GM18498 (cell line): Measurements from ENCODE around the gene IL34.

ENCODE experiments used
- ATAC-seq: cut with Tn5 transposase; IDR thresholded peaks from one replicate; pipeline ENCODE4 v1.9.1; 2021; ENCODE audit warnings: mild to moderate bottlenecking, moderate library complexity; ENCODE audit not compliant: unreplicated experiment

IL34 gene

DNA sequence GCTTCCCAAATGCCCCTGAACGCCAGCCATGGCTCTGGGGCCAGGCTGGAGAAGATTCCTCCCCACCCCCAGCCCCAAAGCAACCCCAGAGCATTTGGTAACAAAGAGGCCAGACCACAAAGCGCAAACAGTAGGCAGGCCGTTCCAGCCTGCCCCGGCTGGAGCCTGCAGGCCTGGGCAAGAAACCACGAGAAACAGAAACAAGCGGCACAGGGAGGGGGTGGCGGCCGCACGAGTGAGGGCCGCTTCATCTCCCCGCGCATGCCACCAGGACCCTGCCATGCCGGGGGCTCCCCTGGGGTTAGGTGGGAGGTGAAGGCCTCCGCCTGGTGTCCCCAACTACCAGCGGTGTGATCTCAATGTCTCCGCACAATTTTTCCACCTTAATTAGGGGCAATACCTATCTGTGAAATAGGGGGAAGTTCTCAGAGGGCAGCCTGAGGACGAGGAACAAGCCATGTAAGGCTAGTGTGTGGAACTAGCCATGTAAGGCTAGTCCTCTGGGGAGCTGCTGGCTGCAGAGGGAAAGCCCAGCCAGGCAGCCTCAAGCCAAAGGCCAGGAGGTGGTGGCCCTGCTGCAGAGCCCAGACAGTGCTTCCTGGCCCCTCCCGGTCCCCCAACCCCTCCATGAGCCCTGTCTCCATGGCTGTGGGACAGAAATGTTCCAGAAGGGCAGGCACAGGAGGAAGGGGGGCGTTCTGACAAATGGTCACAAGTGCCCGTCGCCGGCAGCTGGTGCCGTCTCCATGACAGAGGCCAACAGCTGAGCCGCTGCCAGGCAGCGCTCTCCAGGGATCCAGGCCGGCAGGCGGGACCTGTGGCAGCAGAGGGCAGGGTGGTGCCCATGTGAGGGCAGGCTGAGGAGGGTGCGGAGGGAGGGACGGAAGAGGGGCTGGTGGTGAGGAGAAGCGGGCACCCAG is 54.0 kb downstream of the IL34 start:
- no peak for ATAC-seq

DNA sequence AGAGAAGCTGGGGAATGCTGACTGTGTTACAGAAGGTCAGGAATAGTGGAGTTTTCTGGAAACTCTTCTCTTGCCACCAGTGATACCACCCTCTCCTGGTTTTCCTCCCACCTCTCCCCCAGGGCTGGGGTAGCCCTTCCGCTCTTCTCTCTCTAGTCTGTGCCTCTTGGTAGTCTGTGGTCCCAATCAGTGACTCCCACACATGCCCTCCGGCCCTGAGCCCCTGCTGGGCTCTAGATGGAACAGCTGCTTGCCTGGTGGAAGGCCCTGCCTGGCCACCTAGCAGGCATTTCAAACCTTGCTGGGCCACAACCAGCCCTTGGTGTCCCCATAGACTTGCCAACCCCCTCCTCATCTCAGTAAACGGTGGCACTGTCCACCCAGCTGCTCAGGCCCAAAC is 54.7 kb downstream of the IL34 start:
- ATAC-seq, result no peak

DNA sequence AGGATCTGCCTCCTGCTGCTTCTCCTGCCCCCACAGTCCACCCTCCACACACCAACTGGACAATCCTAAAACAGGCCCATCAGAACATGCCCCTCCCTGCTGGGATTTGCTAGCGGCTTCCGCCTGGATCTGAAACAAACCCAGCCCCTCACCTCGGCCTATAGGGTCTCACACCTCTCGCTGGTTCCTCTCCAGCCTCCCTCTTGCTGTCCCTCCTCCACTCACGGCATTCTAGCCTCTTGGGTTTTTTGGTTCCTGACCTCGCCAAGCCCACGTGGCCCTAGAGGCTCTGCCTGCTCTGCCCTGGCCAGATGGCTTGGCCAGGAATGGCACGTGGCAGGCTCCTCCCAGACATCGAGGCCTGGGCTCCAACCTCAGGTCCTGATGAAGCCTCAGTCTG is 55.2 kb downstream of the IL34 start:
- no peak for ATAC-seq

GRCh38 chr16:70701998-70702397 is 55.6 kb downstream of the IL34 start:
- no peak for ATAC-seq

DNA sequence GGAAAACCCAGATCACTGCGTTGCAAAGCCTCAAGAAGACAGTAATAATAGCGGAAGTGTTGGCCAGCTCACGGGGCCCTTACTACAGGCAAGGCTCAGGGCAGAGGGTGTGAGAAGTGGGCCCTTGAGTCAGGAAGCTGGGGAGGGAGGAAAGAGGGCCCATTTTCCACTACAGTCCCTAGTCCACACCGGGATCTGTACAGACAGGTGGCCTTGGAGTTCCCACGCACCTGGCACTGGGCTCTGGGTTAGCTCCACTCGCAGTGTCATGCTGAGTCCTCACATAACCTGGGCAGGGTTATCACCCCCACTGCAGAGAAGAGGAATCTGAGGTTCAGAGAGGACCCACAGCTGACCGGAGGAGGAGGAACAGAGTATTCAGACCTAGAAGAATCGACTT is 56.3 kb downstream of the IL34 start:
- ATAC-seq, result no peak

DNA sequence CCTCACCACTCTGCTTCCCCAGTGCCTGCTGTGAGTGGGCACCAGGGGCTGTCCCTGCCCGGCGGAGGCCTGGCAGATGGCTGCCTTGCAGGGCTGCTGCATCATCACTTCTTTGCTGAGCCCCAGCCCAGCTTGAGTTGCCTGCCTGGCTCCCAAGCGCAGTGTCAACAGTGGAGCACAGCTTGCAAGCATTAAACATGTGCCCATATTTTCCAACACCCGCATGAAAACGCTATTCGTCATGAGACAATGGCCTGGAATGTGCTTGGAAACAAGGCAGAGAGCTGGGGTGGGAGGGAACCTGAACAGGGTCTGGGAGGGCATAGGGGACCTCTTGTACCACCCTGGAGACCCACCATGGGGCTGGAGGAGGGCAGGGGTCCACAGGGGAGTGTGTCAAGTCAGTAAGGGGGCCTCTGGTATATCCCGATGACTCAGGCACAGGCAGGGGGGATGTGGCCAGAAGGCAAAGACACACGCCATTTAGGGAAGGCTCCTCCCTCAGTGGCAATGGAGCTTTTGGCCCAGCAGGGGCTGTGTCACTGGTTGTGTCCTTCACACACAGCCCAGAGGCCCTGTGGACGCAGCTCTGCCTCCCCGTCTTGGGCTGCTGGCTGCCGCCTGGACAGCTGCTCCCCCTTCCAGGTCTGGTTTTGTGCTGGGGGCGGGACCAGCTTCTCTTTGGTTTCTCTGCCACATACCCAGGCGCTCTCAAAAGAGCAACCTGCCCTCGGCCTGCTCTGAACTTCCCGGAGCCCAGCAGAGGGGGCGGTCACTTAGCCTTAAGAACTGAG is 56.9 kb downstream of the IL34 start:
- no peak for ATAC-seq

DNA sequence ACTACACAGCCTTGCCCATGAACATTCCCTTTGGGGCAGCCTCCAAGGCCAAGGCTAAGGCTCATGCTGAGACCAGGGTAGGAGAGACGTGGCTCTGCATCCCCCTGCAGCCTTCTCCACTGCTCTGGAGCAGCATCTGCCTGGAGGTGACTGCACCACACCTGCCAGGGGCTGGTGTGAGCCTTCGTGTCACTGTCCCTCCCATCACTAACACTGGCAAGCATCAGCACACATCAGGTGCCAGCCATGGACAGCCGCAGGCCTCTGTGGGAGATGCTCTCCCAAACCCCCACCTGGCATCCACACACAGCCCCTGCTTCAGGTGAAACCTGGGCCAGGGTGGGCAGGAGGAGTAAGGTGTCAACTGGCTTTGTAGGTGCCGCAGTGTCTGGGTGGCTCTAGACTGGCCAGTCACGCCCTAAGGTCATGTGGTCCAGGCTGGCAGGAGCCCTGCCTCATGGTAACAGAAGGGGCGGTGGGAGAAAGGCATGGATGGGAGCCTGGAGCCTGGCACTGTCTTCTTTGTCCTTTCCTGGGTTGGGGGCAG is 57.5 kb downstream of the IL34 start:
- no peak for ATAC-seq

DNA sequence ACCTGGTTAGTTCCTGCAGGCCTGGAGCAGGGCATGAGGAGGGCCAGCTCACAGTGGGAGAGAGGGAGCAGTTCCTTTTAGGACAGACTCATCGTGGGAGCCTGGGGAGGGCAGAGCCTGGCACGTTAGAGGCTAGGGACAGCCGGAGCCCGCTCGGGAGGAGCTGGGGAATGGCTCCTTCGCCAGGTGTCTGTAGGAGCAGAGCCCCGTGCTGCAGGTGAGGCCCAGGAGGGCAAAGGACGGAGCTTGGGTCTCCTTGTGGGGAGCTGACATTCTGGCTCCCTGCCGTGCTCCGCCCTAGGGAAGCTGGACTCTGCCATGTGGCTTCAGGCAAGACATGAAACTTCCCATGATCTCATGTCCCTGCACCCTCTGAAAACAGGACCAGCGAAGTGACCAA is 58.2 kb downstream of the IL34 start:
- ATAC-seq, result no peak

GRCh38 chr16:70705056-70705455 is 58.7 kb downstream of the IL34 start:
- ATAC-seq, result no peak

DNA sequence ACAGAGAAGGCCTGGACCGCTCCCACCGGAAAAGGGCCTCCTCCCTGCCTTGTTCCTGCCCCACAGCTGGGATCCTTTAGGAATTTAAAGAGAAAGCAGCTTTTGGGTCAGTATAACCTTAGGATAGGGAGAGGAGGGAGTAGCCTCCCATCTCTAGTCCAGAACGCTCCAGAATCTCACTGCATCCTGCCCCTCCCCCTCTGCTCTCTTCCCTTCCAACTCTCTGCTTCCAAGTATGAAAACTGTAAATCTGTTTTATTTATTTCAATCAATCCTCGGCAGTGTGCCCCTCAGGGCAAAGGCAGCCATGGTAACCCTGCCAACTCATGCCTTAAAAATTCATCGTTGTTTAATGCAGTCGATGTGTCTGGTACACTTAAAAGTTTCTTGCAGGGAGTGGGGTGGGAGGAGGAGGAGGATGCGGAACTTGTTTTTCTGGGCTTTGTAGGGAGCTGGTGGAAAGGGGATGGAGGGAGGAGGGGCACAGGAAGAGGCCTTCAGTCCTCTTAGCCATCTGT is 60.6 kb downstream of the IL34 start:
- ATAC-seq, result no peak

- ATAC-seq, result no peak
Observed at GRCh38 chr16:70708366-70709246, 62.2 kb downstream of the IL34 start.

DNA sequence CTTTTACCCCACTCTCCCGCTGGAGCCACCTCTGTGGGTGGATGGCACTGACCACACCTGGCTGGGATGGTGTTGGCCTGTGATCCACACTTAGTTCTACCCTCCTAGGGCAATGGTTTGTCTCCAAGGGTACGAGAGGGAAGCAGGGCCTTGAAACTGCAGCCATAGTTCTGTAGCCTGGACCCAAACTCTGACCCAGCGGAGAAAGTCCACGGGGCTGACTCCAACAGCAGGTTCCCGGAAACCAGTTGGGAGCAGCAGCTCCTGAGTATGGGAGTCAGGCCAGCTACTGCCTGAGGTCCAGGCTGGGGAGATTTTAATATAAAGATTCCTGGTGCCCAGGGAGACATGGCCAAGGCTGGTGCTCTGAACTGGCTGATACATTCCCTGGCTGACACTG is 63.1 kb downstream of the IL34 start:
- no peak for ATAC-seq

DNA sequence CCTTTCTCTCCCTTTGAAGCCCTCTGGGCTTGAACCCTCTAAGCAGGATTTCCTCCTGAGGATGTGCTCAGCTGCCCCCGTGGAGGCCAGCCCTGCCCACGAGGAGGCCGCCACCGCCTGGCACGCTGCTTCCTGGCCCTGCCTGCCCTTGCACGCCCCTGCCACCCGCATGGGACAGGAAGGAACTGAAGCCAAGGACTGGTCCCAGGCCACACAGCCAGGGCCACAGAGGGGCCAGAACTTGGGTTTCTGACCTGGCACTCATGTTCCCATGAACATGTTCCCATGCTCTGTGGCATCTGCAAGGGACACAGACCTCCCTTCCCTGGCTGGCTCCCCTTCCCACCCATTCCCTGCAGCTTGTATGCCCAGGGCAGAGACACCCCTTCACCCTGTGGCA is 63.6 kb downstream of the IL34 start:
- no peak for ATAC-seq
